Tibial nerve (tissue), 4 donors: ENCODE results near the gene GRM7. TPM values are rescaled to one million over a fixed set of nuclear protein-coding genes. Genes with fewer than 3 reads are reported as not detected.

ENCODE experiments used
- DNase-seq, 2 donors: peaks; one replicate each; pipeline ENCODE4 v3.0.0-alpha.2; 2019; ENCODE audit warnings: low spot score in 2 of 2
- H3K27ac ChIP-seq, 4 donors: fragments of 200-600 bp; sonication (generic) in 3 of 4; one replicate each; pipeline ENCODE4 v1.5.1; 2017 to 2019; ENCODE audit warnings: mild to moderate bottlenecking in 1 of 4
- H3K27me3 ChIP-seq, 2 donors: fragments of 200-600 bp; sonication (generic) in 1 of 2; one replicate each; pipeline versions ENCODE4 v1.5.1 to v1.6.0; 2017 to 2019
- H3K36me3 ChIP-seq, 3 donors: fragments of 200-600 bp; sonication (generic); one replicate each; pipeline ENCODE4 v1.5.1; 2018 to 2019
- H3K4me1 ChIP-seq, 4 donors: fragments of 200-600 bp; sonication (generic) in 3 of 4; one replicate each; pipeline ENCODE4 v1.5.1; 2017 to 2019
- H3K4me3 ChIP-seq, 4 donors: fragments of 200-600 bp; sonication (generic) in 3 of 4; one replicate each; pipeline ENCODE4 v1.5.1; 2017 to 2019; ENCODE audit warnings: mild to moderate bottlenecking in 1 of 4, moderate library complexity in 1 of 4
- H3K9me3 ChIP-seq, 4 donors: fragments of 200-600 bp; sonication (generic) in 3 of 4; one replicate each; pipeline ENCODE4 v1.5.1; 2017 to 2019
- CTCF ChIP-seq, 5 experiments: fragments of 200-600 bp in 3 of 5; fragments of 450-650 bp in 2 of 5; sonication (generic) in 3 of 5; IDR thresholded peaks; one replicate each; pipeline ENCODE4 v1.5.1; 2016 to 2019; ENCODE audit warnings: antibody characterized with exemption in 5 of 5, mild to moderate bottlenecking in 3 of 5, moderate library complexity in 2 of 5
- EP300 ChIP-seq, 2 donors: sonication (generic); formaldehyde crosslinking; IDR thresholded peaks; one replicate each; pipeline ENCODE4 v1.6.1; 2017; ENCODE audit warnings: antibody characterized with exemption in 2 of 2, mild to moderate bottlenecking in 1 of 2
- POLR2A ChIP-seq, 2 donors: fragments of 450-650 bp; IDR thresholded peaks; one replicate each; pipeline ENCODE4 v1.6.1; 2017; ENCODE audit warnings: antibody characterized with exemption in 2 of 2, mild to moderate bottlenecking in 2 of 2, moderate library complexity in 2 of 2
- WGBS, 2 donors: methylation state at CpG; one replicate each; pipeline ENCODE4 v1.1.5; 2018; 5-methylcytosine and 5-hydroxymethylcytosine counted together
- total RNA-seq, 4 donors: library from RNA; depleted of rRNA; stranded (reverse); fragments of >200 nt; gene quantifications; one replicate each; pipeline ENCODE4 v1.1.0, GENCODE V29; 2016

GRM7 gene
- total RNA-seq, 4 donors from 2014 or later = 0.22 to 0.84 TPM; not detected in 2

- Histone ChIP-seq H3K27ac (no peak overlapping the region), H3K27me3 (no peaks in the 10 kb centered on the region), H3K36me3 (no peaks in the 10 kb centered on the region), H3K4me3 (no peak overlapping the region), H3K4me1 (peaks cover 0 to 8% (median 0%) of the 10 kb centered on the region in 4 donors), H3K9me3 (peaks cover 0 to 28% (median 0%) of the 10 kb centered on the region in 4 donors)
- no peak for DNase-seq
- 95 to 97% methylated on average over 17 to 32 of the region's 34 CpGs for WGBS, 2 donors
- TF ChIP-seq EP300 (IDR thresholded peaks at IDR 0.05) (no peak), POLR2A (IDR thresholded peaks at IDR 0.05) (no peak), CTCF (IDR thresholded peaks at IDR 0.05) (no peak)
These were observed 707.7 kb downstream of the GRM7 start for GRCh38 chr3:7568526-7569184.

- no peak for DNase-seq
- H3K9me3 ChIP-seq = peaks cover 0 to 26% (median 0%) of the 10 kb centered on the region in 4 donors
- no peaks in the 10 kb centered on the region for H3K36me3 ChIP-seq
- no peaks in the 10 kb centered on the region for H3K27me3 ChIP-seq
- 45 to 58% methylated on average over 2 of the region's 2 CpGs for WGBS, 2 donors
- H3K4me1 ChIP-seq = peaks cover 0 to 8% (median 0%) of the 10 kb centered on the region in 4 donors
- no peak overlapping the region for H3K27ac ChIP-seq
- TF ChIP-seq CTCF (IDR thresholded peaks at IDR 0.05) = no peak
- no peak for TF ChIP-seq EP300 (IDR thresholded peaks at IDR 0.05)
- TF ChIP-seq POLR2A (IDR thresholded peaks at IDR 0.05) = no peak
- no peak overlapping the region for H3K4me3 ChIP-seq
These were observed 712.4 kb downstream of the GRM7 start for GRCh38 chr3:7573330-7573729.

- WGBS, 2 donors = 72 to 77% methylated on average over 5 of the region's 5 CpGs
- no peak overlapping the region for H3K27ac ChIP-seq
- TF ChIP-seq CTCF (IDR thresholded peaks at IDR 0.05) (no peak), EP300 (IDR thresholded peaks at IDR 0.05) (no peak), POLR2A (IDR thresholded peaks at IDR 0.05) (no peak)
- peaks cover 0 to 22% (median 0%) of the 10 kb centered on the region in 4 donors for H3K9me3 ChIP-seq
- no peak for DNase-seq
- H3K36me3 ChIP-seq = no peaks in the 10 kb centered on the region
- peaks cover 0 to 8% (median 0%) of the 10 kb centered on the region in 4 donors for H3K4me1 ChIP-seq
- H3K27me3 ChIP-seq = no peaks in the 10 kb centered on the region
- no peak overlapping the region for H3K4me3 ChIP-seq
These were observed 713.5 kb downstream of the GRM7 start for GRCh38 chr3:7574435-7574834.

- no peaks in the 10 kb centered on the region for H3K36me3 ChIP-seq
- H3K27ac ChIP-seq = no peak overlapping the region
- no peak overlapping the region for H3K4me3 ChIP-seq
- H3K4me1 ChIP-seq = peaks cover 0 to 8% (median 0%) of the 10 kb centered on the region in 4 donors
- TF ChIP-seq EP300 (IDR thresholded peaks at IDR 0.05) = no peak
- TF ChIP-seq POLR2A (IDR thresholded peaks at IDR 0.05) = no peak
- no peak for TF ChIP-seq CTCF (IDR thresholded peaks at IDR 0.05)
- H3K9me3 ChIP-seq = peaks cover 0 to 11% (median 0%) of the 10 kb centered on the region in 4 donors
- no peak for DNase-seq
- no peaks in the 10 kb centered on the region for H3K27me3 ChIP-seq
- 27 to 38% methylated on average over 1 of the region's 1 CpG for WGBS, 2 donors
These were observed 715.2 kb downstream of the GRM7 start for GRCh38 chr3:7576071-7576470.

GRCh38 chr3:7576506-7576905 lies 715.6 kb downstream of the GRM7 start:
- H3K9me3 ChIP-seq = peaks cover 0 to 7% (median 0%) of the 10 kb centered on the region in 4 donors
- H3K27me3 ChIP-seq = no peaks in the 10 kb centered on the region
- no peak overlapping the region for H3K27ac ChIP-seq
- no peak overlapping the region for H3K4me3 ChIP-seq
- TF ChIP-seq EP300 (IDR thresholded peaks at IDR 0.05) (no peak), CTCF (IDR thresholded peaks at IDR 0.05) (no peak), POLR2A (IDR thresholded peaks at IDR 0.05) (no peak)
- no peak for DNase-seq
- WGBS, 2 donors = 85 to 86% methylated on average over 3 of the region's 3 CpGs
- peaks cover 0 to 8% (median 0%) of the 10 kb centered on the region in 4 donors for H3K4me1 ChIP-seq
- H3K36me3 ChIP-seq = no peaks in the 10 kb centered on the region
